KMS-11 (cell line): ENCODE data around the gene IZUMO4.
A peak's percentile ranks its signal among the peaks of the same experiment; 100 is the strongest.

Experiments used
- H2AFZ ChIP-seq: fragments of 200-600 bp; sonication (generic); 2 replicates; pipeline ENCODE4 v1.6.1; 2016; ENCODE audit warnings: antibody characterized with exemption, mixed run types, low read depth
- H3K27ac ChIP-seq: fragments of 200-600 bp; sonication (generic); 2 replicates; pipeline ENCODE4 v1.6.1; 2016; ENCODE audit warnings: mild to moderate bottlenecking, mixed run types
- H3K27me3 ChIP-seq: fragments of 200-600 bp; sonication (generic); 2 replicates; pipeline ENCODE4 v1.6.1; 2017; ENCODE audit warnings: mild to moderate bottlenecking, low read depth, mixed run types, moderate library complexity; ENCODE audit not compliant: insufficient read depth
- H3K36me3 ChIP-seq: fragments of 200-600 bp; sonication (generic); 2 replicates; pipeline ENCODE4 v1.6.1; 2017; ENCODE audit warnings: mild to moderate bottlenecking, mixed run types; ENCODE audit not compliant: insufficient read depth
- H3K4me1 ChIP-seq: fragments of 200-600 bp; sonication (generic); 2 replicates; pipeline ENCODE4 v1.6.1; 2016; ENCODE audit warnings: mild to moderate bottlenecking, low read depth, mixed run types; ENCODE audit not compliant: poor library complexity, severe bottlenecking
- H3K4me2 ChIP-seq: fragments of 200-600 bp; sonication (generic); 2 replicates; pipeline ENCODE4 v1.7.0; 2016; ENCODE audit warnings: mild to moderate bottlenecking, mixed run types
- H3K4me3 ChIP-seq: fragments of 200-600 bp; sonication (generic); IDR thresholded peaks from 2 replicates; pipeline ENCODE4 v1.6.1; 2017; ENCODE audit warnings: low read depth, low read length, mixed read lengths; ENCODE audit not compliant: insufficient read depth
- H3K79me2 ChIP-seq: fragments of 200-600 bp; sonication (generic); 2 replicates; pipeline ENCODE4 v1.6.1; 2016; ENCODE audit warnings: low read depth, mixed run types; ENCODE audit not compliant: insufficient read depth
- H3K9ac ChIP-seq: fragments of 200-600 bp; sonication (generic); 2 replicates; pipeline ENCODE4 v1.6.1; 2016; ENCODE audit warnings: mild to moderate bottlenecking, mixed run types
- H4K20me1 ChIP-seq: fragments of 200-600 bp; sonication (generic); 2 replicates; pipeline ENCODE4 v1.6.1; 2016; ENCODE audit warnings: mild to moderate bottlenecking, mixed run types; ENCODE audit not compliant: insufficient read depth
- TF ChIP-seq, protein P1 (sequence below): fragments of 200-600 bp; sonication (generic); conservative IDR thresholded peaks from 2 replicates; pipeline ENCODE4 v1.6.1; 2017; ENCODE audit warnings: low read depth, mild to moderate bottlenecking, antibody characterized with exemption, low read length, moderate library complexity, mixed read lengths

Gene IZUMO4

DNA sequence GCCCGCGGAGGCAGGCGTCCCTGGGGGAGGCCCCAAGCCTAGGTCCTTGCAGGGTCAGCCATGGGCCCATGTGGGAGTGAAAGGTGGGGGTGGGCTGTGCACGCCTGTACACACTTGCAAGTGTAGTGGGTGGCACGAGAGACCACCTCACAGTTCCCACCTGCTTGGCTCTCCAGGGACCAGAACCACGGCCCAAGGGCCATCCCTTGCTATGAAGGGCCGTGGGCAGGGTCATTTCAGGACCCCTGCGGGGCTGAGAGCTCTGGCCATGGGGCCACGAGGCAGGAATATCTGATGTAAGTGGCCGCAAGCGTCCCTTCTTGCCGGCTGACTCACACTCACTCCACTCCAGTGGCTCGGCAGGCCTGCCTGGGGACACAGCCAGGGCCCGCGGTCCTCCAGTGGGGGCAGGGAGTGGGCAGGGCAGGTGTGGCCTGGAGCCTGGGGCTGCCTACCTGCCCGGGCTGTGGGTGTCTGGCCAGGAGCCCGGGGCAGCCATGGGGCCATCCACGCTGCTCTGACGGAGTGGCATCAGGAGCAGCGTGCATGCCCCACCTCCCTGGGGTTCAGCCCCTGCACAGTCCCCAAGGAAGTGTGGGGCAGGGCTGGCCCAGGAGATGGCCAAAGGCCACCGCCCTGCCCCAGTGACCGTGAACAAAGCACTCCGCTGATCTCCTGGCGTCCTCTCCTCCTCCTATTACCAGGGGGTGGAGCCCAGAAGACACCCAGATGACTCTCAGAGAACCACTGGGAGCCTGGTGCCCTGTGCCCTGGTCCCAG is 37.1 kb upstream of the IZUMO4 start:
- Histone ChIP-seq H4K20me1 (no peaks in the 10 kb centered on the region), H3K4me2 (peak overlapping the region; percentile 97), H3K4me1 (peaks cover 27% of the 10 kb centered on the region), H3K36me3 (no peaks in the 10 kb centered on the region), H3K27ac (peak overlapping the region; percentile 95; the same call in 1 of the 2 replicates), H2AFZ (no peak overlapping the region), H3K9ac (peak overlapping the region; percentile 90; the same call in 1 of the 2 replicates), H3K79me2 (no peaks in the 10 kb centered on the region), H3K4me3 (no peak overlapping the region), H3K27me3 (no peaks in the 10 kb centered on the region)
- TF ChIP-seq, protein P1, sequence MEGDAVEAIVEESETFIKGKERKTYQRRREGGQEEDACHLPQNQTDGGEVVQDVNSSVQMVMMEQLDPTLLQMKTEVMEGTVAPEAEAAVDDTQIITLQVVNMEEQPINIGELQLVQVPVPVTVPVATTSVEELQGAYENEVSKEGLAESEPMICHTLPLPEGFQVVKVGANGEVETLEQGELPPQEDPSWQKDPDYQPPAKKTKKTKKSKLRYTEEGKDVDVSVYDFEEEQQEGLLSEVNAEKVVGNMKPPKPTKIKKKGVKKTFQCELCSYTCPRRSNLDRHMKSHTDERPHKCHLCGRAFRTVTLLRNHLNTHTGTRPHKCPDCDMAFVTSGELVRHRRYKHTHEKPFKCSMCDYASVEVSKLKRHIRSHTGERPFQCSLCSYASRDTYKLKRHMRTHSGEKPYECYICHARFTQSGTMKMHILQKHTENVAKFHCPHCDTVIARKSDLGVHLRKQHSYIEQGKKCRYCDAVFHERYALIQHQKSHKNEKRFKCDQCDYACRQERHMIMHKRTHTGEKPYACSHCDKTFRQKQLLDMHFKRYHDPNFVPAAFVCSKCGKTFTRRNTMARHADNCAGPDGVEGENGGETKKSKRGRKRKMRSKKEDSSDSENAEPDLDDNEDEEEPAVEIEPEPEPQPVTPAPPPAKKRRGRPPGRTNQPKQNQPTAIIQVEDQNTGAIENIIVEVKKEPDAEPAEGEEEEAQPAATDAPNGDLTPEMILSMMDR: no peak

DNA sequence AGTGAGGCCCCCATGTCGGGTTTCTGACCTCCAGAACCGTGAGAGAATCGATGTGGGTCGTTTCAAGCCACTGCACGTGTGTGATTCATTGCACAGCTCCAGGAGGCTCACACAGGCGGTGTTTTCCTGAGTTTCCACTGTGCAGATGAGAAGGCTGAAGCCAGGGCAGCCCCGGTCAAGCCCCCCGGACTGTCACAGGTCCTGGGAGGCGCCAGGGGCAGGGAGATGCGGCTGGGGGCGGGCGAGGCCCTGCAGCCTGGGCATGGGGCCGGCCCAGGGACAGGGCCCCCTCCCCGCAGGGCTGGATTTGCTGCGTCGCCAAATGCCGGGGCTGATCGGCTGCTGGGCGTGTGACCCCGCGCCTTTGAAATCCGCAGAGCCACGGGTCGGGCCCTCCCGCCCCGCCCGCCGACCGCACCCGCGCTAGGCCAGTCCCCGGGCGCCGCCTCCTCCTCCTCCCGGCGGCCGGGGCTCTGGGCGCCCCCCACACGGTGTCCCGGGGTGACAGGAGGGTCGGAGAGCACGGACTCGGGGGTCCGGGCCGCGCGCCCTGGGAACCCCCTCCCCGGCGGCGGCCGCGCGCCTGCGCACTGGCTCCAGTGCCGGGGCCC is 35.7 kb upstream of the IZUMO4 start:
- peak overlapping the region; percentile 64 for H2AFZ ChIP-seq
- TF ChIP-seq, protein P1: no peak
- H4K20me1 ChIP-seq: no peaks in the 10 kb centered on the region

DNA sequence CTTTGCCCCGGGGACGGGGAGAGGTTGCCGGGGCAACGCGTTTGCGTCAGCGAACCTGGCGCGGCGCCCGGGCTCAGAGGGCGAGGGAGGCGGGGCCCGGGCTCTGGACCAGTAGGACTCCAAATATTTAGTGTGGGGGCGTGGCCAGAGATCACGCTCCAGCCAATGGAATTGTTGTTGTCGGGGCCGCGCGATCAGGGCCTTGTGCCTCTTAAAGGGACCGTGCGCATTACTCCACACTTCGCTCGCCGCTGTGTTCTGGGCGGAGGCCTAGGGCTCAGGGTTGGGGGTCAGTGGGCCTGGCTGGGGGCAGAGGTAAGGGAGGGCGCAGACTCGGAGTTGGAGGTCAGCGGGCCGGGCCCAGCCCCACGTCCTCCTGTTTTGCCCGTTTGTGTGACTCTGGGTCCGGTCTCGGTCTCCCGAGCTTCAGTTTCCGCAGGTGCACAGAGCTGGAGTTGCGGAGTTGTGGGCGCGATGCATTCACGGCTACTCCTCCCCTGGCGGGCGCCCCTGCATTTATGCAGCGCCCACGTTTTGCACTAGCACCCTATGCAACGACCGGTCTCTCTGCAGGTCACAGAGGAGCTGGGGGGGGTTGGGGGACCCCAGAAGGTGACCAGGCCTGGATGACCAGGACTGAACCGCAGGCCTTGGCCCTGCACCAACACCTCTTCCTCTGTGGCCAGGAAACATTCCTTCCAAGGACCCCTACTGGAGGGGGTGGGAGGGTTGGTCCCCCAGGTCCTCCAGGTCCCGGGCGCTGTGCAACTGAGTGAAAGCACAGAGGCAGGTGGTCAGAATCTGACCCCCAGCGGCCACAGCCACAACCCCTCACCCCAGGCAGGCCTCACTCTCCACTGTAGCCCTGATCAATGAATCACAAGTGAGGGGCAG is 35.0 kb upstream of the IZUMO4 start:
- H3K79me2 ChIP-seq: no peaks in the 10 kb centered on the region
- no peaks in the 10 kb centered on the region for H4K20me1 ChIP-seq
- H3K4me2 ChIP-seq: peak overlapping the region; percentile 93
- H3K27ac ChIP-seq: peak overlapping the region; percentile 95
- H2AFZ ChIP-seq: peak overlapping the region; percentile 64
- peaks cover 27% of the 10 kb centered on the region for H3K4me1 ChIP-seq
- H3K36me3 ChIP-seq: no peaks in the 10 kb centered on the region
- H3K4me3 ChIP-seq: no peak overlapping the region
- H3K9ac ChIP-seq: peak overlapping the region; percentile 90
- TF ChIP-seq, protein P1: no peak
- H3K27me3 ChIP-seq: no peaks in the 10 kb centered on the region

More for the DNA sequence above, 35.7 kb upstream of the IZUMO4 start:
- Histone ChIP-seq H3K27ac (peak overlapping the region; percentile 95), H3K79me2 (no peaks in the 10 kb centered on the region), H3K4me1 (peaks cover 27% of the 10 kb centered on the region), H3K27me3 (no peaks in the 10 kb centered on the region), H3K4me3 (no peak overlapping the region), H3K36me3 (no peaks in the 10 kb centered on the region), H3K4me2 (peak overlapping the region; percentile 97), H3K9ac (peak overlapping the region; percentile 90)

DNA sequence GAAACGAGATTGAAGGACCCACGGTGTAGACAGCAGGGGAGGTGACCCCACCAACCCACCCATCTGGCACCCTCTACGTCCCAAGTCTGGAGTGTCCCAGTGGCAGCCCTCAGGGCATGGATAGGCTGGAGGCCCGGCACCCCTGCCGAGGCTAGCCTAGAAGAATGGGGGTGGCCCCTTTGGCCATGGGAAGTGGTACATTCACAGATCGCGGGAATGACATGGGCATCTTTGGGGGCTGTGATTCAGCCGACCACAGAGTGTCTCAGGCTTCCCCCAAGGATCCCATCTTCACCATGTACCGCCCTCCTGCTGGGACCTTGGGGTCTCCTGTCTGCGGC is 34.4 kb upstream of the IZUMO4 start:
- Histone ChIP-seq H3K4me1 (peaks cover 27% of the 10 kb centered on the region), H3K4me2 (peak overlapping the region; percentile 93), H3K9ac (peak overlapping the region; percentile 90), H3K27me3 (no peaks in the 10 kb centered on the region), H3K79me2 (no peaks in the 10 kb centered on the region), H3K36me3 (no peaks in the 10 kb centered on the region), H3K27ac (peak overlapping the region; percentile 95), H2AFZ (peak overlapping the region; percentile 64), H4K20me1 (no peaks in the 10 kb centered on the region), H3K4me3 (no peak overlapping the region)
- TF ChIP-seq, protein P1: no peak
